Islet precursor cell (in vitro differentiated cells): ENCODE measurements around the gene KIDINS220.

ENCODE experiments used
- DNase-seq: peaks from one replicate; pipeline ENCODE4 v3.0.0-alpha.2; 2018

Gene KIDINS220

GRCh38 chr2:8691859-8692437 lies 145.5 kb downstream of the KIDINS220 start:
- DNase-seq, result no peak

GRCh38 chr2:8685697-8686358 lies 151.6 kb downstream of the KIDINS220 start:
- peak; percentile 90 for DNase-seq

DNA sequence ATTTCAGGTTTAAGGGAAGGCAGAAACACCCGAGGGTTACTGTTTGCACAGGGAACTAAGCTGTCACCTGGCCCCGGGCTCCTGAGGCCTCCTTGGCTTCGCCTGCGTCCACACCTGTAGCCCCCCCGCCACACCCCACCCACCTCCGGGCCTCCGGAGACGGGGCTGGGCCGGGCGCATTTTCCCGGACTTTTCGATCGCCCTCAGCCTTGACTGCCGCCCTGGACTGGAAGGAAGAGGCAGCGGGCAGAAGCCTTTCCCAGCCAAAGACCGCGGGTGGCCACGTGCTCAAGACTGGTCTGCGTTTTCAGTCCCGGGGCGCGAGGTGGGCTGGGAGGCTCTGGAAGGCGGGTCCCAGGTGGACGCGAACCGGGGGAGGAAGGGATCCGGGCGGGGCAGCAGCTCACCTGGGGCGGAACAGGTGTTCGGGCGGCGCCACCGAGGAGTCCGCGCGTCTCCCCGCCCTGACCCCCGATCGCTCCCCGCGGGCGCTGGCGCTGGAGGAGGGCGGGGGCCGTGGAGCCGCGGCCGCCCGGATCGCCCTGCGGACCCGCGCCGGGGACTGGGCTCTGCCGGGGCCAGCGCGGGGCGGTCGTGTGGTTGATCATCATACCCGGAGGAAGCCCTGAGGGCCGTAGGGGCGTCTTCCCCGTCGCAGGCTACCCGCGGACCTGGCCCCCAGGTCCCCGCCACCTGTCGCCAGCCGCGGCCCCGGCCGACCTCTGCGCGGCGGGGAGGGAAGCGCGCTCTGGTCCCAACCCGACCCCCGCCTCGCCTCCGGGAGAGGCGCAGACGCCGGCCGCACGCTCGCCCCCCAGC lies 152.3 kb downstream of the KIDINS220 start:
- peak; percentile 95 for DNase-seq

GRCh38 chr2:8684540-8684877 lies 152.9 kb downstream of the KIDINS220 start:
- DNase-seq, result peak; percentile 82

- no peak for DNase-seq
Measured at GRCh38 chr2:8682719-8683667, 154.4 kb downstream of the KIDINS220 start.

GRCh38 chr2:8681786-8682692 lies 155.4 kb downstream of the KIDINS220 start, which contains the start of gene ID2:
Gene ID2, plus strand, starts transcription at chr2:8682056. Its CDS starts 110 bp downstream, at chr2:8682166.
- peak; percentile 100 for DNase-seq

DNA sequence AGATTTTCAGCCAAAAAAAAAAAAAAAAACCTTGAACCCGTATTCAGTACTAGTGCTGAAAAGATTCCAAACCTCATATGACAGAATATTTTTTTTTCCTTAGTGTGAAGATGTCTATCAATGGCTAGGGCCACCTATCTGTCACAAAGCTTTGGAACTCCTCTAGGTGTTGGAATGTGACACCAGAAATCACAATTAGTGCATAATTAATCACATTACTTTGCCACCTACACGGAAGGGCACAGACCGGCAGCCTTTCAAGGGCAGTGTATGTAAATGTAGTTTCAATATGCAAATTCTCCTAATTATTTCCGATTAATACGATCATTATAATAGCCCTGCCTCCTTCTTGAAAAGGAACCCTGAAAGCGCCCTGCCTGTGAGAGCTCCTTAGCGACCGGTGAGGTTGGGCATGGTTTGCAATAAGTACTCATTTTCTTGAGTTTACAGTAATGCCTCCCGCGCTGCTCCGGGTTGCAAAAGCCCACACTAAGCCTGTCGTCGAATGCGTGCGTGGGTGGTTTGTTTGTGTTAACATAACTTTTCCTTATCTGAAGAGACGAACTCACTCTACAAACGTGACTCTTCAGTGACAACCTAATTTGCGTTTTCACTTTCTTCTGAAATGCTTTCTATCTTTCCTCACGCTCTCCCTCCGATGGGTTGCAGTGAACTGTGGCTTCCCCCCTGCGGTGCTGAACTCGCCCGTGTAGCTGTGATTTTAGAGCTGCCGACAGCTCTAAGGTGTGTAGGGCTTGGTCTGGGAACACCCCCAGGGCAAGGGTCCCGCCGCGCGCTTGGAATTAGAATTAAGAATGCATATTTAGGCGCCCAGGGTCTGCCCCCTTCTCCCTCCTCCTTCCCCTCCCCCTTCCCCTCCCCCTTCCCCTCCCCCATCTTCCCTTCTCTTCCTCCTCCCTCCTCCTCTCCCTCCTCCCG lies 156.3 kb downstream of the KIDINS220 start:
- DNase-seq, result no peak

DNA sequence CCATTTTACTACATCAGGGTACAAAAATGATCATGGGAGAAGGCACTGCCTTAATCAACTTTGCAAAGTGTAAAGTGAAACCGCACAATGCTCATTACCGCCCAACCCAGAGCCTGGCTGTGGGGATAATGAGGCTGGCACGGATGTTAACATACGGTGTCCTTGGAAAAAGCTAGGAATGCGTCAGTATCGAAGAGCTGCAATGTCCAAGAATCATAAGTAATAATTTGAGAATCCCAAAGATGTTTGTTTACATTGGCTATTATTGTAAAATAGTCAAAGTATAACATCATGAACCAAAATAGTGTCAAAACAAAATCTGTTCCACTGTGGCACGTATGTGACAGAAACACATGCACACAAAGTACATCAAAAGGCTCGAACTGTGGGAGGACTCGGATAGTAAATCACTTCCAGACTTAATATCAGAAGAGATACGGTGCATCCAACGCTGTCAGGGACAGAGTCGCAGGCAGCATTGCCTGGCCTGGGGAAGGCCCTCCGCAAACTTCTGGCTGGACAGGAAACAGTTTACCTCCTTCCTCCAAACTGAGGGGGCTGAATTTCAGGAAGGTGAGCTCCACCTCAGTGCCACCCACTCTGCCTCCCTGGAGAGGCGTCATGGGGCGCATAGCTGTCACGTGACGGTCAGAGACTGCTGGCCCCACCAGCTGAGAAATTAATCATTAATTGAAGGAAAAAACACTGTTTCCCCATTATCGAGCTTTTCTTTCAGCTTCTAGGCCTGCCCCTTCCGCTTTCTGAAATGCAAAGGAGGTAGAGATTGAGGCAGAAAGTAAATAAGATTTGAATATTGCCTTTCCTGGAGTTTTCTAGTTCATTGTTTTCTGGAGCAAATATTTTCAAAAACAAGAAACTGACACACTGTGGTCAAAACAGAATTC lies 157.3 kb downstream of the KIDINS220 start:
- peak; percentile 76 for DNase-seq

- no peak for DNase-seq
Measured at GRCh38 chr2:8679567-8679826, 157.9 kb downstream of the KIDINS220 start.
